Stimulated activated CD4-positive, alpha-beta T cell treated with anti-CD3 and anti-CD28 coated beads, Interleukin-15, amount 100 ng/mL, for 1 hour (primary cell): ENCODE measurements around the gene CD9.

Experiments
- DNase-seq, 2 donors: peaks; one replicate each; pipeline ENCODE4 v3.0.0-alpha.2; 2020; ENCODE audit warnings: low read depth in 1 of 2, low spot score in 1 of 2

Gene CD9

DNA sequence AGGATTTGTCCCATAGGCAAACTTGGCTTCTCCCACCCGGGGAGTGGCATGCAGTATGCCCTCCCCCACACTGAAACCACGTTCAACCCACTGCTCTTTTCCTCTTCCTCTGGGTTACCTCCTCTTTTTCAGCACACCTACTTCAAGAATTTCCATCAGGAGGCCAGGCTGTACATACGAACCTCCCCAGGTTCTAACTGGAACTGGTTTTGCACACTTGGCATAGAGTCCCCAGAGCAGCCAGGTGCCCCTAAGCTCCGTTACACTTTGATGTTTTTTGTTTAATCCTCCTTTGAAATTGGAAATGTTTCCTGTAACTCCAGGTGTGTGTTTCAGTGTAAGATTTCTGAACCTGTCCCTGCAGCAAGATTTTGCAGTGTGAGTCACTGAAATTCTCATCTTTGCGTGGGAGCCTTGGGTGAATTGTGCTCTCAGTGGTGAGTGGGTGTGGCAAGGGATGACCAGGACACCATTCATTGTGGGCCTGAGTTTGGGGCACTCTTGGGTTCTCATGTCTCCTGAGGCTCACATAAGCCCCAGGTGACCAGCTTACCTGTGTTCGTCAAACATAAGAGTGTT is 18.2 kb downstream of the CD9 start:
- no peak for DNase-seq

DNA sequence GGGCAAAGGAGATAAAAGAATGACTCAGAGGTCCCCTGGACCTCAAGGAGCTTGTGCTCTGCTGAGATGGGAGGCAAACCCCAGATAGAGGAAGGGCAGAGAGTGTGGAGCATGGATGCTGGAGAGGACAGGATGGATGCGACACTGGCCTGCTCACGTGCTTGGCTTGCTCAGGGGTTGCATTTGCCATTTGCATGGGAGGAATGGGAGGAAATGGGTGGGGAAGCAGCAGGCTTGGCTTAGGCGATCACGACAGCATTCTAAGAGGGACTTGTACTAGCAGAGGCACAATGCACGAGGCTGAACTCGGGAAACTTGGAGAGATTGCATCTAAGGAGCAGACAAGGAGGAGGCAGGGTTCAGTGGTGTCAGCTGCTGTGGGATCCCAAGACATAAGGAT is 19.8 kb downstream of the CD9 start:
- no peak for DNase-seq

DNA sequence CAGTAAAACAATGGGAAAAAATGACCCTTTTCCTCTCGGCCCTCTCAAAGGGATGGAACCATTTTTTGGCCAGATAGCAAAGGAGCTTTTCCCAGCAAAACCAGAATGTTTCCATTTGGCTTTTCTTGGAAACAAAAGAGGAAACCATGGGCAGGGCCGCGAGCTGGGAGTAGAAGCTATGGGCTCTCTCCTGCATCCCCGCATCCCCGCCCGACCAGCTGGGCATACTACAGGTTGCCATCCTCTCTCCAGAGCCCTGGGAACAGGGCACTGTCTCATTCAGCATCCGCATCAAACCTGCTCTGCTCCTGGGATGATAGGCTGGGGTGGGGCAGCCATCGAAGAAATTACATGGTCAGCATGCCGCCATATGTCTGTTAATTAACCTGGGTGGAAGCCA is 20.9 kb downstream of the CD9 start:
- no peak for DNase-seq

DNA sequence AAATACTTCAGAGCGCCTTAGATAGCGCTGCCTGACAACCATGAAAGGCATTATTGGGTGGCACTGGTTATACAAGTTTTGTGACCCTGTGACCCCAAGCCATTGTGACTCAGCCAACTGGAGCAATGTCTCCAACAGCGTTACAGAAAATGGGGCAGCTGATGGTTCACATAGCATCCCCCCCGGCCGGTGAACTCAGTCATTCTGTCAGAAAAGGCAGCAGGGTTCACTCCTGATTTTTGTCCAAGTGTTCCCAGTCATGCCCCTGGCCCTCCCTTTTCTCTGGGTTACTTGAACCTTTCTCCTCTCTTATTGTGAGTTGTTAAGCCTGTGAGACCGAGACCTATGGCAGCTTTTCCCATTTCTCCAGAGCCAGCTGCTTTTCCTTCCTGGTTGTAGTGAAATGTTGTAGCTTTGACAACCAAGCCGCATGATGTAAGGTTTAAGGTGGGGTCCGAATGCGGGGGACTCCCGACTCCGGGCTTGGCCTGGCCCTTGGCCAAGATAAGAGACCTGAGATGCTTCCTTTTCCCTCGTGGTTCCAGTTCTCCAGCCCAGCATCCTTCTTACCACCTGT is 22.0 kb downstream of the CD9 start:
- no peak for DNase-seq

DNA sequence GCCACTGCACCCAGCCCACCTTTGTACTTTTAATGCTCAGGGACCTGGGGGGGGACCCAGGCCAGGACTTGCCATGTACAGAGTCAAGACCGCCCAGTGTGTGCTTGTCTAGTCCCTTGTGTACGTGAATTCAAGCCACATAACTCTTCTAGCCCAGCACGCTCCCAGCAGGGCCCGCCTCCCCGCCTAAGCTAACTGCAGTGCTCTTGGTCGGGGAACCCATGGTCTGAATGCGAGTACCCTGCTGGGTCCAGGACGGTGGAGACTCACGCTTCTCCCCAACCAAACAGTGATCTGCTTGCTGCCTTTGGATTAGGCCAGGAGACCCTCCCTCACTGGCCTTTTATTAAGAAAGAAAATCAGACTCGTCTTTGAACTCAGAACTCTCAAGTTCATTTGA is 23.3 kb downstream of the CD9 start:
- DNase-seq = no peak

DNA sequence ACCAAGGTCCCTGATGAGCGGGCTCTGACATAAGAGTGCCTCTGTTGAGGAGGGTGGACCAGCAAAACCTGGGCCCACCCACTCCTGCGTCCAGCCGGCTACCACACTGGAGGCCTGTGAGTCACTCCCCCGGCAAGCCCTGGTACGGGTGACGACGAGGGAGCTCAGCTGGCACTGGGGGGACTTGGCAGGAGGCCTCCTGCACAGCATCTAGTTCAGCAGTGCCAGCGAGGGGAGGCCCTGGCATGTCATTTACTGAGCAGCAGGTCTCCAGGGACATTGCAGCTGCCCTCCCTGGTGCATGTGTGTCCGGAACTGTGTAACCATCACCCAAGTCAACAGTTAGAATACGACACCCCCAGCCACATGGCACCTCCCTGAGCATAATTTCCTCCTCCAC is 24.4 kb downstream of the CD9 start:
- no peak for DNase-seq

DNA sequence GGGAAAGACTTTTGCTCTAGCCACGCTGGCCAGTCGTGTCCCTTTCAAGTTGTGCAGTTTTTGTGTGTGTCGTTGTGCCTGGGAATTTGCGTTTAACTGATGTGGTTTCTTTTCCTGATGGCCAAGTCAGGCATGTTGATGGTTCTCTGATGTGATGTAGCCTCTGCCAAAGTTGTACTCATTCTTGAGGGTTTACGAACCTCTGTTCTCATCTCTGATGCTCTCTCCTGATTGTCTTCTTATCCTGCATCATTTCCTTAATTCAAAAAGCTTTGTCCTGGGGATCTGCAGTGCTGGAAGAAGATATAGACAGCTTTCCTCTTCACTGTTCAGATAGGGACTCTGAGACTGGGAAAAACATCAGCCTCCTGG is 25.4 kb downstream of the CD9 start:
- DNase-seq = no peak

DNA sequence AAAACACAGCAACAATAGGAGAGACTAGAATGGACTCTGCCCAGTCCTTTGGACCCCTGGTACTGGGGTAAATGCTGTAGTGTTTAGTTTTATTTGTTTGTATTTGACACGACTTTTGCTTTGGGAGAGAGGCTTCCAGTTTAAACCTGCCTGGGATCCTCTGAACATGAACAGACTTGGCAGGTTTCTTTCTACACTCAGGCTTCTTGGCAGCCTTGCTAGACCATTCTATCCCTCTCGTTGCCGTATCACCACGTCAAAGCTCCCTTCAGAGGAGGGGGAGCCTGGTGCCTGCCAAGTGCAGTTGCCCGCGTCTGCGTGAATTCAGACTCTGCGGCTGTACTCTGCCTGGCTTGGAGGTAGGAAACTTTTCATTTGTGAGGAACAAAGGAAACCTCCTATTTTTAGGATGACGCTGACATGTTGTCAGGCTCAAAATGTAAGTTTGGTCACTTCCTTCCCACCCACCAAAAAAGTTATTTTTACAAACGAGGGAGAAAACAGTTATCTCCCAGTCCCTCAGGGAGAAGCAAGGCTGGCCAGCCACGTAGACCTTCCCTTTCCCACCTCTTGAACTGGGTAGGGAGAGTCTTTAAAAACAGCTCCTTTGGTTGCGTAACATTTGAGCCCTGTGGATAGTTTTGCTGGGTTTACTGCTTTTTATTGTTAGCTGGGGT is 25.9 kb downstream of the CD9 start:
- DNase-seq = no peak

DNA sequence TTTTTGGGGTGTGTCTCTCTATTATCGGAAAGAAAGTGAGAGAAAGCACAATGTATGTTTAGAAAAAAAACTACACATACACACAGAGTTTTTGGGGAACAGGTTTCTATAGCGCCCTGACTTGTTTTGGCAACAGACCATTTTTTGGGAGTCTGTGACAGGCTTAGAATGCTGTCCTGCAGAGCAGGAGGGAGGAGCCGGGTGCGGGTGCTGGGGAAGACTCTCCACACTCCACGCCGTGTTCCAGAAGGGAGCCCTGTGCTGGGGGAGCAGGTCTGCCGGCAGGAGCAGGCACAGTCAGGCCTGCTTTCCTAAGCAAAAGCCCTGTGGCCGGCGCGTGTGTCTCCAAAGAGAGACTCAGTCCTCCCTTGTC is 26.5 kb downstream of the CD9 start:
- no peak for DNase-seq

DNA sequence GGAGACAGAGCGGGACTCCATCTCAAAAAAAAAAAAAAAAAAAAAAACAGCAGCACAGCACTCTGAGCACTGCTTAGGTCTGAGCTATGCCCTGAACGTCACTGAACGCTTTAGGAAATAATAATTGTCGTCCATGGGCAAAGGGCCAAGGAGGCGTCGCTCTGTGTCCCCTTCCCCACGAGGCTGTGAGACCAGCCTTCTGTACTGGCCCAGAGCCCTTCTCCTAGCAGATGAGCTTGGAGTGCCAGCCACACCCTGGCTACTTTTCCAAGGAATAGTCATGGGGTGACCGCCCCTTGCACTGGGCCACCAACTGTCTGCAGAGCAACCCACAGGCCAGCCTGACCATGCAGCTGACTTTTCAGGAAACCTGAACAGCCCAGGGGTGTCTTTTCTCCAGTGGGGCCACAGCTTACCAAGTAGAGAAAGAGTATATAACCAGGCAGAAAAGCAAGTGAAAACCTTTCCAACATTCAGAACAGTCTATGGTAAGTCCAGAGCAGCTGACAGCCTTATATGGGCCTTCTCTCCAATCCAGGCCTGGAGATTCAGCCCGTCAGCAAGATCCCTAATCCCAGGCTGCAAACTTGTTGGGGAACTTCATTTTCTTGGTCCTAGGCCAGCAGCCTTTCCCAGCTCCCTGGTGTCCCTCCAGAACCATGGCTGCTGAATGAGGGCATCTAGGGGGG is 28.5 kb downstream of the CD9 start:
- DNase-seq = no peak

DNA sequence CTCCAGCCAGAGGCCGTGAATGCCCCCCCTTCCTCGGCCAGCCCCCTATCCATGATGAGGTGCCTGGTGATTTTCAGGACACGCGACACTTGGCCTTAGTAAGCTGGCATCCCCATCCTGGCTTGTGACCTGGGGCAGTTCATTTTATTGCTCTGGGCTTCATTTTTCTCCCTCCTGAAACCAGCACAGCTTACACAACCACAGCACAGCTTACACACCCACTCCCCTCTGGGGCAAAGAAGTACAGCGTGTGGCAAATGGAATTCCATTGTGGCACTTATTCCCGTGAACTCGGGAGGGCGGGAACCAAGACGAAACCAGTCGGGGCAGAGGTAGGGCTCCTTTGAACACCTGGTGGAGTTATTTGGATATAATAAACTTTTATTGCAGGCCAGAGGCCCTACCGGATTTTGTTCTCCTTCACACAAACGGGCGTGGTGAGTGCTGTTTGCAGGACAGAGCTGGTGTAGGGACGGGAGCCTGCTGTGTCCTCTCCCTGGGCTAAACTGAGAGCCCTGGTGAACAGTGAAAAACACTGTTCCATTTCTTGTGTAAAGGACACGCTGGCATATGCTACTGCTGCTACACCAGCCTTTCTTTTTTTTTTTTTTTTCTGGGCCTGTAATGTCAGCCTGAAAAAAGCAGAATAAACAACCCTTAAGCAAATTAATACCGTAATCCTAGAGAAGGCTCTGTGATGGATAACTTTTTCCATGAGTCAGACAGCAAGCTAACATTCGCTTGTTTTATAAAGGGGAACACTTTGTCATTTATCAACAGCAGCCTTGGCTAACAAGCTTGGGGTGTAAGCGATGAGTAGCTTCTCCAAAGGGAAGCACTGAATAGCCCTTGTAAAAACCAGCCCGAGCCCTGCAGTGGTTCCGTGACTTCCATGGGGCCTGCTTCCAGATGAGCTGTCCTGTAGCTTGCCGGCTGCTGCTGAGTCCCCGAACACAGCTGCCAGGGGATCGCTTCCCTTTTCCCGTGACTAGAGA is 29.3 kb downstream of the CD9 start:
- no peak for DNase-seq

DNA sequence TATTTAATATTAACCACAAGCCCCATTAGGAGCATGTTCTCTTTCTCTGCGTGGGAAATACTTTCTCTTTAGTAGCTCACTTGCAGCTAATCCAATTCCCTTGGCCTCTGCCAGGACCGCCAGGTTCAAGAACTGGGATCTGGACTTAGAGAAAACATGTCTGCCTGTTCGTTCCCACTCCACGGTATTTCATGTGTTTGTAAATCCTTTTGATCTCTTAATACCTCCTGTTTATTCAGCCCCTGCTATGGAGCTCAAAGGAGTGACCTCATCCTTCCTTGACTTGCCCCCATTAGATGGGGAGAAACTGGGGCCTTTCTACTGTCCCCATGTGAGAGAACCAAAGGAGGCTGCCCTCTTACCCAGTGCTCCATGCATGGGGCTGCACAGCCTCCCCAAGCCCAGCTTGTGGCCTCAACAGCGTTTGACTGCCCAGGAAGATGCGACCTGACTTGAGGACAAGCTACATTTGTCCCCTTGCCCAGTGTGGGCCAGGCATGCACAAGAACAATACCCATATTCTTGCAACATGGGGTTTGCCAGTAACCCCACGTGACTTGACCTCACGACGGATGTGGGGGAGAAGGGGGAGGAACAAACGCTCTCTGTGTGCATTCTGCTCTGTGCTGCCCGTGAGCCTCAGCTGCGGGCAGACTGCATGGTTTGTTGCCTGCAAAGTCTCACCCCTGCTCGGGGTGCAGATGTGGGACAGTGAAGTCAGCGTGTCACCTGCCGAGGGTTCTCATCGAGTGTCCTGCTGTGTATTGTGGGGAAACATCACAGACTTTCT is 30.3 kb downstream of the CD9 start:
- DNase-seq = peak; percentile 30 to 34

DNA sequence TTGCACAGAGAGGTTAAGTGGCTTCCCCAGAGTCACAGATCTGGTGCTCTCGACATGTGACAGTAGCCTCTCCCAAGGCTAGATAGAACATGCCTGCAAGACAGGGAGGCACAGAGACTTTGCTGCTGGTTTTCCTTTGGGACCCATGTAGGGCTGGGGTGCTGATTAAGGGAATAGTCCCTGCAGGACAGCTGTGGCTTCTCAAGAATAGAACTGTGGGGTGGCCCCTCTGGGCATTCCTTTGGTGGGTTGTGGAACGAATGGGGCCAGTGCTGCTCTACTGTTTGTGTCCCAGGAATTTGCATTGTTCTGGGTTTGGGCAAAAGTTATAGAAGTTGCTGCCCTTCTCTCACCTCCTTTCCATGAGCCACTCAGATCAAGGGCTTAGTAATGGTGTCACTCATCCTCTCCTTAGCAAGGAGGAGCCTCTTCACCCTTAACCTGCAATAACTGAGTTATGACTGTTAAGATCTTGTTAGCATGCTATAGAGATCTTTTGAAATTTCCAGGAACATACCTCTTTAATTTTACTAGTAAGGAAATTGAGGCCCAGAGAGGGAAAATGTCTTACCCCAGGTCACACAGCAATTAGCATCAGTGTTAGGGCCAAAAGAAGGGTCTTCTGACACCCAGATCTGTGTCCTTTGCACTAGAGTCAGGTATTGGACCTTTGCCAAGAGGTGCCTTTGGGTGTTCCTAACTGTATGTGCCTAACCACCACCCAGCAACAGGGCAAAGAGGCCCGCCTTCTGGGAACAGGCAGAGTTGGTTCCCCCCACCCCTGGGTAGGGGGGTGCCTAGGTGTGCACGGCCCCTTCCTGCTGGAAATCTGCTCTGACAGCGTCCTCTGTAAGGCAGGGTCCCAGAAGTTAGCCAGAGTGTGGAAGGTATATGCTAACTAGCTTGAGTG is 31.4 kb downstream of the CD9 start:
- no peak for DNase-seq

DNA sequence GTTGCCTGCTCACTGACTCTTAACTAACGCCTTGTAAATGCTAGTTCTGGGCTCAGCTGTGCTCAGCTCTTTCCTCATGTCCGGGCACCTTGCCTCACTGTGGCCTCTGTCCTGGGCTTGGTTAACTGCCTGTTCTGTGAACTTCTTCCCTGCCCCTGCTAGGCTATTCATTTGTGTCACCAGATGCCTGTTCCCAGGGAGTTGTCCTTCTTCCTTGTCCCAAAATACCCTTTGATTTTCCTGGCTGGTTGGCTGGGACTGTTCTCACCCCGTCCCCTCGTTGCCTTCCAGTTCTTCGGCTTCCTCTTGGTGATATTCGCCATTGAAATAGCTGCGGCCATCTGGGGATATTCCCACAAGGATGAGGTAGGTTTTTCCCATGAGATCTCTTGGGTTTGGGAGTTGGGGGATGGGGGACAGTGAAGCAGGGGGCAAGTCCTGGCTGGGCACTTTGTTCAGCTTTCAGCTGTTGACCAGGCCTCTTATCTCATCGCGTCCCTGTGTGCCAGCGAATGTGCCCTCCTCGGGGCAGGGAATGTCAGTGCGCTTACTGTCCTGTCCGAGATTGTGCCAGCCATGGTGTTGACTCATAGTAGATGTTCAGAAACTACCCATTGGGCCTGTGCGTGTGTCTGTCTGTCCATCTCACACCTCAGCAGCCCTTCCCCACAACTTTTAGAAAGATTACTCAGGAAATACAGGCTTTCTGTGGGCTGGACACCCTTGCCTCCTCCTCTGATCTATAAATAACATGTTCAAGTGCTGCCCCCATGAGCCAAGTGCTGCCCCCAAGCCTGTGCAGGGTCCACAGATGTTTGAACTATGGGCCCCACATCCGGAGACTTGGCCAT is 33.1 kb downstream of the CD9 start:
- DNase-seq = no peak

DNA sequence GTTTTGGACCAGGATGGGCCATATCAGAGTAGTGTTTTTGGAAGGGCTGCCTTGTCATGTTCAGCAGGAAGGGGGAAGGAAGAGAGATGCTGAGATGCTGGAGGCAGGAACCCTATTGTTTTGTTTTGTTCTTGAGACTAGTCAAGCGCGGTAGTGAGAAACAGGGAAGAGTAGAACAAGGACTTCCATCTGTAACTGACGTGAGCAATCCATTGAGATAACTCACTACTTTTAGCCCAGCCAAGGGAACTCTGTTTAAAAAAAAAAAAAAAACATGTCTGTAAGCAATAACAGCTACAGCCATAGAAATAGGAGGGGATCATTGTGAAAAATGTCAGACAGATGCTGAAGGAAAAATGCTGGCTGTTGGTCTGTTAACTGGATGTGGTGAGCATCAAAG is 34.0 kb downstream of the CD9 start:
- DNase-seq = no peak

DNA sequence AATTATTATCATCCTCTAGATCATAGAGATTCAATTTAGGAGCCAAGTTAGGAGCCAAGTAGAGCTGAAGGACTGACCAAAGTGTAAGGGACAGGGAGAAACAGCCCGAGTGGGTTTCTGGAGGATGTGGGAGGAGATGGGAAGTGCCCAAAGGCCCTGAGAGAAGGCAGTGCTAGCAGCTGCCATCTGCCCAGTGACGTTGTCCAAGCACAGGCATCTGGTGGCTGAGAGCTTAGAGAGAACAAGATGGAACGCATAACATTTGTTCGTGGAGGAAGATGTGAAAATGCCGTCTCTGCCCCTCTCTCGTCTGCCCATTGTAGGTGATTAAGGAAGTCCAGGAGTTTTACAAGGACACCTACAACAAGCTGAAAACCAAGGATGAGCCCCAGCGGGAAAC is 34.7 kb downstream of the CD9 start:
- no peak for DNase-seq

DNA sequence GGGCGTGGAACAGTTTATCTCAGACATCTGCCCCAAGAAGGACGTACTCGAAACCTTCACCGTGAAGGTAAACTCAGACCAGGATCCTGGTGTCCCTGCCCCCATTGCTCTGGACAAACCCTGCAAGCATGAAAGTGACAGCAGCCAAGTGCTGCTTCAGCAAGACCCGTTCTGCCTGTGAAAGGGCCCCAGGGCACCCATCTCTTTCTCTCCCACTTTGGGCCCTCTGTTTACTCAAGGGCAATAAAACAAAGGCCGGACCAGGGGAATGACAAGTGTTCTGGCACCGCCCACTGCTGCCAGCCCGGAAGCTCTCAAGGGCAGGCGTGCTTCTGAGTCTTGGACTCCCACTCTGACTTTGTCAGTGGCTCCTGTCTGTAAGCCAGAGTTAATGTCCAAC is 35.3 kb downstream of the CD9 start:
- no peak for DNase-seq

DNA sequence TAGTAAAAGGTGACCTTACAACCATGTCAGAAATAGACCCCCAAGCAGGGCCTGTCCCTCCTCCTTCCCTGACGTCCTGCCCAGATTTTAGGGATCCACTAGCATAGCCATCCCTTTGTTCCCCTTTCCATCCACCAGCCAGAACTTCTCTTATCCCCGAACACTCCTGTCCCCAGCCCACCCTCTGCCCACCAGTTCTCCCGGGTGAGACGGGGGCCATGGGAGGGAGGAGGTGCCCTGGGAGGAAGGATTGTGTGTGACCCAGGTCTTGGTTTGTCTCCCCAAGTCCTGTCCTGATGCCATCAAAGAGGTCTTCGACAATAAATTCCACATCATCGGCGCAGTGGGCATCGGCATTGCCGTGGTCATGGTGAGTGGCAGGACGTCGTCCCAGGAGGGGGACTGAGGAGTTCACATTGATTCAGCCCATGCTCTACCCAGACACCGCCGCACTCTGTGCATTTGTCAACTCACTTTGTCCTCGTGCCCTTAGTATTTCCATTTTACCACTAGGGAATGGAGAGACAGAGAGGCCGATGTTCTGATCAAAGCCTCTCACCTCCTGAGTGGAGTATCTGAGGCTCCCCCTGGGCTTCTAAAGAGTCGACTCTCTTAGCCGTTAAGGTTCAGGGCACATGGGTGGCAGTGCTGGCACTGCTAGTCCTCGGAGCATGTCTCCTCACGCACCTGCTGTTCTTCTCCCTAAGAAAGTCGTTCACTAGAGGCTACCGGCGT is 35.9 kb downstream of the CD9 start:
- DNase-seq = no peak
